SK-N-SH (cell line): ENCODE results near the gene PHF14. TPM values are rescaled to one million over a fixed set of nuclear protein-coding genes. Genes with fewer than 3 reads are reported as not detected.

Experiments
- CTCF ChIA-PET: fragments of 300-600, 350-600 bp; formaldehyde crosslinking; extraction: SDS; loops from one replicate; lab custom pipeline; 2021; lab: Yijun Ruan, JAX
- POLR2A ChIA-PET: fragments of 350-600 bp; sonication (Branson Sonifier 250); formaldehyde crosslinking; extraction: SDS; loops from one replicate; lab custom pipeline; 2020; ENCODE audit warnings: antibody characterized with exemption, inconsistent platforms; lab: Yijun Ruan, JAX
- DNase-seq: peaks from one replicate; pipeline ENCODE4 v3.0.0; 2012
- H2AFZ ChIP-seq: fragments of 200-600 bp; sonication (generic); 2 replicates; pipeline ENCODE4 v1.8.1; 2016; ENCODE audit warnings: antibody characterized with exemption, mild to moderate bottlenecking, low read depth
- H3F3A ChIP-seq: fragments of 200-600 bp; sonication (generic); replicated peaks from 2 replicates; pipeline ENCODE3; 2016; ENCODE audit warnings: antibody characterized with exemption, mild to moderate bottlenecking; ENCODE audit not compliant: insufficient read depth
- H3K27ac ChIP-seq, 2 experiments: fragments of 200-500 bp in 1 of 2; fragments of 200-600 bp in 1 of 2; sonication (Bioruptor generic) in 1 of 2; sonication (generic), shearing (Covaris generic) in 1 of 2; 2 replicates each; pipeline versions ENCODE4 v1.5.1 to v1.6.1; 2014 to 2016; ENCODE audit warnings: low read depth in 2 of 2, inconsistent platforms in 1 of 2, low read length in 1 of 2, mild to moderate bottlenecking in 1 of 2, mixed read lengths in 1 of 2
- H3K27me3 ChIP-seq: fragments of 200-600 bp; sonication (generic), shearing (Covaris generic); 2 replicates; pipeline ENCODE4 v1.6.1; 2016; ENCODE audit warnings: mixed run types; ENCODE audit not compliant: insufficient read depth
- H3K36me3 ChIP-seq, 2 experiments: fragments of 200-500 bp in 1 of 2; fragments of 200-600 bp in 1 of 2; sonication (Bioruptor generic) in 1 of 2; sonication (generic) in 1 of 2; replicated peaks in 1 of 2; 2 replicates each; pipeline versions ENCODE3 to v1.5.1; 2014 to 2016; ENCODE audit warnings: low read length in 1 of 2, mild to moderate bottlenecking in 1 of 2; ENCODE audit not compliant: insufficient read depth in 2 of 2, control insufficient read depth in 1 of 2
- H3K4me1 ChIP-seq, 2 experiments: fragments of 200-500 bp in 1 of 2; fragments of 200-600 bp in 1 of 2; sonication (Bioruptor generic) in 1 of 2; sonication (generic), shearing (Covaris generic) in 1 of 2; 2 replicates each; pipeline versions ENCODE4 v1.5.1 to v1.6.1; 2014 to 2016; ENCODE audit warnings: low read depth in 1 of 2, low read length in 1 of 2, mixed run types in 1 of 2; ENCODE audit not compliant: insufficient read depth in 2 of 2, control insufficient read depth in 1 of 2
- H3K4me2 ChIP-seq: fragments of 200-600 bp; sonication (generic), shearing (Covaris generic); 2 replicates; pipeline ENCODE4 v1.6.1; 2017; ENCODE audit warnings: mixed run types
- H3K4me3 ChIP-seq, 2 experiments: fragments of 200-500 bp in 1 of 2; fragments of 200-600 bp in 1 of 2; sonication (Bioruptor generic) in 1 of 2; sonication (generic), shearing (Covaris generic) in 1 of 2; 2 replicates each; pipeline versions ENCODE4 v1.5.1 to v1.8.1; 2014 to 2016; ENCODE audit warnings: low read depth in 2 of 2, inconsistent platforms in 1 of 2, low read length in 1 of 2, mild to moderate bottlenecking in 1 of 2, mixed read lengths in 1 of 2, moderate library complexity in 1 of 2
- H3K79me2 ChIP-seq: fragments of 200-600 bp; sonication (generic); 2 replicates; pipeline ENCODE4 v1.8.1; 2017; ENCODE audit warnings: mild to moderate bottlenecking; ENCODE audit not compliant: insufficient read depth
- H3K9ac ChIP-seq: fragments of 200-600 bp; sonication (generic); 2 replicates; pipeline ENCODE4 v1.6.1; 2017; ENCODE audit warnings: mixed run types
- H3K9me2 ChIP-seq: fragments of 200-600 bp; sonication (generic); 2 replicates; pipeline ENCODE4 v1.6.1; 2017; ENCODE audit warnings: mixed run types
- H3K9me3 ChIP-seq: fragments of 200-600 bp; sonication (generic); 2 replicates; pipeline ENCODE4 v1.6.1; 2017; ENCODE audit warnings: mixed run types, mild to moderate bottlenecking, moderate library complexity
- H4K20me1 ChIP-seq: fragments of 200-600 bp; sonication (generic); 2 replicates; pipeline ENCODE4 v1.6.1; 2017; ENCODE audit warnings: mild to moderate bottlenecking, mixed run types; ENCODE audit not compliant: insufficient read depth
- EZH2phosphoT487 ChIP-seq: fragments of 200-600 bp; sonication (generic); IDR thresholded peaks from 2 replicates; pipeline ENCODE4 v1.6.1; 2017; ENCODE audit warnings: low read depth, mixed run types, mild to moderate bottlenecking, antibody characterized with exemption, moderate library complexity, borderline replicate concordance
- FOSL2 ChIP-seq: IDR thresholded peaks from 2 replicates; pipeline ENCODE4 v1.4.0; 2012; ENCODE audit warnings: low read depth, mild to moderate bottlenecking, moderate library complexity, borderline replicate concordance
- FOXJ3 ChIP-seq: sonication (generic); formaldehyde crosslinking; IDR thresholded peaks from 2 replicates; pipeline ENCODE4 v1.5.1; 2020; ENCODE audit warnings: mild to moderate bottlenecking, missing genetic modification reagents
- GABPA ChIP-seq: IDR thresholded peaks from 2 replicates; pipeline ENCODE4 v1.4.0; 2012; ENCODE audit warnings: low read depth, mild to moderate bottlenecking
- GATA2 ChIP-seq: sonication (generic); formaldehyde crosslinking; IDR thresholded peaks from 2 replicates; pipeline ENCODE4 v1.5.0; 2020; ENCODE audit warnings: mild to moderate bottlenecking, missing genetic modification reagents
- JUND ChIP-seq: IDR thresholded peaks from 2 replicates; pipeline ENCODE4 v1.4.0; 2012
- MEF2A ChIP-seq: IDR thresholded peaks from 2 replicates; pipeline ENCODE4 v1.4.0; 2012; ENCODE audit warnings: low read depth, borderline replicate concordance
- MXI1 ChIP-seq: IDR thresholded peaks from 2 replicates; pipeline ENCODE4 v1.6.1; 2012; ENCODE audit warnings: mild to moderate bottlenecking, low read depth, low read length, improper control_type of control experiment
- NFIC ChIP-seq: IDR thresholded peaks from 2 replicates; pipeline ENCODE4 v1.4.0; 2012; ENCODE audit warnings: borderline replicate concordance
- NRF1 ChIP-seq: IDR thresholded peaks from 2 replicates; pipeline ENCODE4 v1.6.1; 2012; ENCODE audit warnings: low read depth, mild to moderate bottlenecking, low read length
- POLR2AphosphoS5 ChIP-seq: IDR thresholded peaks from 2 replicates; pipeline ENCODE4 v1.6.1; 2012; ENCODE audit warnings: low read depth, low read length
- RFX5 ChIP-seq: IDR thresholded peaks from 2 replicates; pipeline ENCODE4 v1.6.1; 2012; ENCODE audit warnings: mild to moderate bottlenecking, improper control_type of control experiment, low read length
- RXRA ChIP-seq: IDR thresholded peaks from 2 replicates; pipeline ENCODE4 v1.4.0; 2012; ENCODE audit warnings: low read depth, mild to moderate bottlenecking, borderline replicate concordance
- SIN3A ChIP-seq: IDR thresholded peaks from 2 replicates; pipeline ENCODE4 v1.6.1; 2012; ENCODE audit warnings: low read depth, mild to moderate bottlenecking, low read length, moderate library complexity, borderline replicate concordance
- TCF12 ChIP-seq: IDR thresholded peaks from 2 replicates; pipeline ENCODE4 v1.4.0; 2012
- WGBS: methylation state at CpG from one replicate; pipeline ENCODE4 v1.1.6; 2017; ENCODE audit warnings: low lambda C conversion rate; 5-methylcytosine and 5-hydroxymethylcytosine counted together
- polyA plus RNA-seq, 3 experiments: library from polyadenylated mRNA; depleted of rRNA; stranded (reverse); fragments of >200 nt; gene quantifications; 2 replicates each; pipeline ENCODE4 v1.2.3, GENCODE V29; 2012
- TF ChIP-seq, protein P1 (sequence below): fragments of 150-350 bp; IDR thresholded peaks from 2 replicates; pipeline ENCODE4 v1.6.1; 2016; ENCODE audit warnings: mild to moderate bottlenecking, low read depth, low read length
- TF ChIP-seq, protein P2 (sequence below): IDR thresholded peaks from 2 replicates; pipeline ENCODE4 v1.4.0; 2012; ENCODE audit warnings: low read depth
- TF ChIP-seq, protein P3 (sequence below): fragments of 200-600 bp; sonication (generic); IDR thresholded peaks from 2 replicates; pipeline ENCODE4 v1.6.1; 2017; ENCODE audit warnings: antibody characterized with exemption, mild to moderate bottlenecking, moderate library complexity
- TF ChIP-seq, protein P4 (sequence below): IDR thresholded peaks from 2 replicates; pipeline ENCODE4 v1.4.0; 2012; ENCODE audit warnings: low read depth, borderline replicate concordance
- TF ChIP-seq, protein P5 (sequence below): IDR thresholded peaks from 2 replicates; pipeline ENCODE4 v1.6.1; 2012; ENCODE audit warnings: mild to moderate bottlenecking, low read depth, low read length, moderate library complexity

The PHF14 gene
- polyA plus RNA-seq, 1 of the 3 experiments (the other 2 are of a cell fraction): 19.2 TPM

- no peak overlapping the region for H3K9ac ChIP-seq
- no peaks in the 10 kb centered on the region for H3F3A ChIP-seq
- H2AFZ ChIP-seq: no peak overlapping the region
- ChIA-PET POLR2A (no interaction called here), CTCF (interaction anchor here (0.7 to 1.5 kb wide), 2 partner anchors 11 to 20 kb away, joined by 3 to 4 read pairs; no protein-coding TSS in a partner anchor)
- TF ChIP-seq TCF12: no peak
- no peak for TF ChIP-seq JUND
- no peak for TF ChIP-seq NFIC
- TF ChIP-seq RXRA: no peak
- no peak for TF ChIP-seq MXI1
- TF ChIP-seq, protein P1, sequence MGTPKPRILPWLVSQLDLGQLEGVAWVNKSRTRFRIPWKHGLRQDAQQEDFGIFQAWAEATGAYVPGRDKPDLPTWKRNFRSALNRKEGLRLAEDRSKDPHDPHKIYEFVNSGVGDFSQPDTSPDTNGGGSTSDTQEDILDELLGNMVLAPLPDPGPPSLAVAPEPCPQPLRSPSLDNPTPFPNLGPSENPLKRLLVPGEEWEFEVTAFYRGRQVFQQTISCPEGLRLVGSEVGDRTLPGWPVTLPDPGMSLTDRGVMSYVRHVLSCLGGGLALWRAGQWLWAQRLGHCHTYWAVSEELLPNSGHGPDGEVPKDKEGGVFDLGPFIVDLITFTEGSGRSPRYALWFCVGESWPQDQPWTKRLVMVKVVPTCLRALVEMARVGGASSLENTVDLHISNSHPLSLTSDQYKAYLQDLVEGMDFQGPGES: no peak
- TF ChIP-seq GATA2: no peak
- no peak for TF ChIP-seq FOXJ3 (CRISPR knock-in tag)
- TF ChIP-seq POLR2AphosphoS5: no peak
- TF ChIP-seq RFX5: no peak
- no peak for TF ChIP-seq SIN3A
- TF ChIP-seq, protein P2, sequence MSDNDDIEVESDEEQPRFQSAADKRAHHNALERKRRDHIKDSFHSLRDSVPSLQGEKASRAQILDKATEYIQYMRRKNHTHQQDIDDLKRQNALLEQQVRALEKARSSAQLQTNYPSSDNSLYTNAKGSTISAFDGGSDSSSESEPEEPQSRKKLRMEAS: no peak
- TF ChIP-seq FOSL2: no peak
- TF ChIP-seq GABPA: no peak
- TF ChIP-seq, protein P3, sequence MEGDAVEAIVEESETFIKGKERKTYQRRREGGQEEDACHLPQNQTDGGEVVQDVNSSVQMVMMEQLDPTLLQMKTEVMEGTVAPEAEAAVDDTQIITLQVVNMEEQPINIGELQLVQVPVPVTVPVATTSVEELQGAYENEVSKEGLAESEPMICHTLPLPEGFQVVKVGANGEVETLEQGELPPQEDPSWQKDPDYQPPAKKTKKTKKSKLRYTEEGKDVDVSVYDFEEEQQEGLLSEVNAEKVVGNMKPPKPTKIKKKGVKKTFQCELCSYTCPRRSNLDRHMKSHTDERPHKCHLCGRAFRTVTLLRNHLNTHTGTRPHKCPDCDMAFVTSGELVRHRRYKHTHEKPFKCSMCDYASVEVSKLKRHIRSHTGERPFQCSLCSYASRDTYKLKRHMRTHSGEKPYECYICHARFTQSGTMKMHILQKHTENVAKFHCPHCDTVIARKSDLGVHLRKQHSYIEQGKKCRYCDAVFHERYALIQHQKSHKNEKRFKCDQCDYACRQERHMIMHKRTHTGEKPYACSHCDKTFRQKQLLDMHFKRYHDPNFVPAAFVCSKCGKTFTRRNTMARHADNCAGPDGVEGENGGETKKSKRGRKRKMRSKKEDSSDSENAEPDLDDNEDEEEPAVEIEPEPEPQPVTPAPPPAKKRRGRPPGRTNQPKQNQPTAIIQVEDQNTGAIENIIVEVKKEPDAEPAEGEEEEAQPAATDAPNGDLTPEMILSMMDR: no peak
- TF ChIP-seq, protein P4, sequence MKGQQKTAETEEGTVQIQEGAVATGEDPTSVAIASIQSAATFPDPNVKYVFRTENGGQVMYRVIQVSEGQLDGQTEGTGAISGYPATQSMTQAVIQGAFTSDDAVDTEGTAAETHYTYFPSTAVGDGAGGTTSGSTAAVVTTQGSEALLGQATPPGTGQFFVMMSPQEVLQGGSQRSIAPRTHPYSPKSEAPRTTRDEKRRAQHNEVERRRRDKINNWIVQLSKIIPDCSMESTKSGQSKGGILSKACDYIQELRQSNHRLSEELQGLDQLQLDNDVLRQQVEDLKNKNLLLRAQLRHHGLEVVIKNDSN: no peak
- TF ChIP-seq MEF2A: no peak
- no peak for TF ChIP-seq EZH2phosphoT487
- no peak for TF ChIP-seq NRF1
- TF ChIP-seq, protein P5, sequence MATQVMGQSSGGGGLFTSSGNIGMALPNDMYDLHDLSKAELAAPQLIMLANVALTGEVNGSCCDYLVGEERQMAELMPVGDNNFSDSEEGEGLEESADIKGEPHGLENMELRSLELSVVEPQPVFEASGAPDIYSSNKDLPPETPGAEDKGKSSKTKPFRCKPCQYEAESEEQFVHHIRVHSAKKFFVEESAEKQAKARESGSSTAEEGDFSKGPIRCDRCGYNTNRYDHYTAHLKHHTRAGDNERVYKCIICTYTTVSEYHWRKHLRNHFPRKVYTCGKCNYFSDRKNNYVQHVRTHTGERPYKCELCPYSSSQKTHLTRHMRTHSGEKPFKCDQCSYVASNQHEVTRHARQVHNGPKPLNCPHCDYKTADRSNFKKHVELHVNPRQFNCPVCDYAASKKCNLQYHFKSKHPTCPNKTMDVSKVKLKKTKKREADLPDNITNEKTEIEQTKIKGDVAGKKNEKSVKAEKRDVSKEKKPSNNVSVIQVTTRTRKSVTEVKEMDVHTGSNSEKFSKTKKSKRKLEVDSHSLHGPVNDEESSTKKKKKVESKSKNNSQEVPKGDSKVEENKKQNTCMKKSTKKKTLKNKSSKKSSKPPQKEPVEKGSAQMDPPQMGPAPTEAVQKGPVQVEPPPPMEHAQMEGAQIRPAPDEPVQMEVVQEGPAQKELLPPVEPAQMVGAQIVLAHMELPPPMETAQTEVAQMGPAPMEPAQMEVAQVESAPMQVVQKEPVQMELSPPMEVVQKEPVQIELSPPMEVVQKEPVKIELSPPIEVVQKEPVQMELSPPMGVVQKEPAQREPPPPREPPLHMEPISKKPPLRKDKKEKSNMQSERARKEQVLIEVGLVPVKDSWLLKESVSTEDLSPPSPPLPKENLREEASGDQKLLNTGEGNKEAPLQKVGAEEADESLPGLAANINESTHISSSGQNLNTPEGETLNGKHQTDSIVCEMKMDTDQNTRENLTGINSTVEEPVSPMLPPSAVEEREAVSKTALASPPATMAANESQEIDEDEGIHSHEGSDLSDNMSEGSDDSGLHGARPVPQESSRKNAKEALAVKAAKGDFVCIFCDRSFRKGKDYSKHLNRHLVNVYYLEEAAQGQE: no peak
- H3K4me3 ChIP-seq: no peak overlapping the region
- no peaks in the 10 kb centered on the region for H3K36me3 ChIP-seq
- H3K27me3 ChIP-seq: no peaks in the 10 kb centered on the region
- H3K4me1 ChIP-seq: peaks cover 0 to 8% of the 10 kb centered on the region in 2 experiments; a peak in 2 of 4 replicates
- 66% methylated on average over 2 of the region's 2 CpGs for WGBS
- no peaks in the 10 kb centered on the region for H4K20me1 ChIP-seq
- no peak overlapping the region for H3K27ac ChIP-seq
- H3K9me3 ChIP-seq: no peaks in the 10 kb centered on the region
- H3K9me2 ChIP-seq: no peaks in the 10 kb centered on the region
- DNase-seq: no peak
- no peak overlapping the region for H3K4me2 ChIP-seq
- H3K79me2 ChIP-seq: no peaks in the 10 kb centered on the region
These were observed 220.2 kb downstream of the PHF14 start for GRCh38 chr7:11193888-11194287.
